Measurements from ENCODE around the gene TEX53.
A peak's percentile ranks its signal among the peaks of the same experiment; 100 is the strongest.

The TEX53 gene

DNA sequence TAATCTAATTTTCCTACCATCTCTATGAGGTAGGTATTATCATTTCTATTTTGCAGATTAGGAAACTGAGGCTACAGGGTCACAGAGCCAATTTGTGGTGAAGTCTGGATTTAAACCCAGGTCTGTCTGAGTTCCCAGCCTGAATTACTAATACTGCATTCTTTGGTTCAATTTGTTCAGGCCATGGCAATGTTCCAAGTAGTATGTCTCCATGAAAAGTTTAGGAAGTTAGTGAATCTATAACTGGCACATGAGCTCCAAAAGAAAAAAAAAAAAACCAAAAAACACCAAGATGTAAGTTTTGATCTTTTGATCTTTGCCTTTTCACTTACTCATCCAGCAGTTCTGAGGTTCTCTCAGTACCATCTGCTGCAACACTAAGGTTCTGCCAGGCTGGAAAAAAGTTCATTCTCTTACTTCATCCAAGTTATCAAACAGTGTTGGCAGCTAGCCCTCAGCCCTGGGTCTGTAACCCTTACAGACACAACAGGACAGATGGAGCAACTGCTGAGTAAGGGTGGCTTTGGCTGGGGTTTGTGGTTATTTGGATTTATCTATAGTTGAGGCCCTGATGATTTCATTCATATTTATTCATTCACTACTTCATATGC is 50.9 kb downstream of the TEX53 start:
- TF ChIP-seq, protein P1, sequence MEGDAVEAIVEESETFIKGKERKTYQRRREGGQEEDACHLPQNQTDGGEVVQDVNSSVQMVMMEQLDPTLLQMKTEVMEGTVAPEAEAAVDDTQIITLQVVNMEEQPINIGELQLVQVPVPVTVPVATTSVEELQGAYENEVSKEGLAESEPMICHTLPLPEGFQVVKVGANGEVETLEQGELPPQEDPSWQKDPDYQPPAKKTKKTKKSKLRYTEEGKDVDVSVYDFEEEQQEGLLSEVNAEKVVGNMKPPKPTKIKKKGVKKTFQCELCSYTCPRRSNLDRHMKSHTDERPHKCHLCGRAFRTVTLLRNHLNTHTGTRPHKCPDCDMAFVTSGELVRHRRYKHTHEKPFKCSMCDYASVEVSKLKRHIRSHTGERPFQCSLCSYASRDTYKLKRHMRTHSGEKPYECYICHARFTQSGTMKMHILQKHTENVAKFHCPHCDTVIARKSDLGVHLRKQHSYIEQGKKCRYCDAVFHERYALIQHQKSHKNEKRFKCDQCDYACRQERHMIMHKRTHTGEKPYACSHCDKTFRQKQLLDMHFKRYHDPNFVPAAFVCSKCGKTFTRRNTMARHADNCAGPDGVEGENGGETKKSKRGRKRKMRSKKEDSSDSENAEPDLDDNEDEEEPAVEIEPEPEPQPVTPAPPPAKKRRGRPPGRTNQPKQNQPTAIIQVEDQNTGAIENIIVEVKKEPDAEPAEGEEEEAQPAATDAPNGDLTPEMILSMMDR (conservative IDR thresholded peaks at IDR 0.05; ENCODE audit: control insufficient read depth, insufficient read depth, low read depth, low read length): no peak
- no peak overlapping the region for H3K4me3 ChIP-seq (ENCODE audit: control insufficient read depth, low read depth, low read length)
- peak; percentile 93 for DNase-seq (ENCODE audit: low read depth)
